Epithelial cell of alveolus of lung (primary cell): ENCODE measurements around the gene ZNF629. TPM values are rescaled to one million over a fixed set of nuclear protein-coding genes. Genes with fewer than 3 reads are reported as not detected.

ENCODE experiments used
- total RNA-seq: library from RNA; depleted of rRNA; stranded (reverse); fragments of >200 nt; gene quantifications from 2 replicates; pipeline ENCODE4 v1.2.1, GENCODE V29; 2015

The ZNF629 gene
- total RNA-seq = 12.2 and 32.1 TPM in 2 replicates

GRCh38 chr16:30786936-30787612 is at the start of gene ZNF629:
TSS of gene ZNF629 (minus strand) at chr16:30787205. CDS start at chr16:30784482, 2,723 bp downstream.

GRCh38 chr16:30761928-30762902 is 24.8 kb downstream of the ZNF629 start, which contains the start of the genes CFAP119 and RNF40:
TSS of gene CFAP119 (minus strand) at chr16:30762062. CDS start at chr16:30761748, 314 bp downstream.
TSS of gene RNF40 (plus strand) at chr16:30762322. CDS start at chr16:30762546, 224 bp downstream.

GRCh38 chr16:30747799-30748633 is 39.0 kb downstream of the ZNF629 start, which contains the start of gene PHKG2:
TSS of gene PHKG2 (plus strand) at chr16:30748425. CDS start at chr16:30748821, 396 bp downstream.

Other genes starting within 250 kb of the ZNF629 start
- 7.1 and 17.6 TPM in 2 replicates for gene ZNF764, start 228.8 kb downstream of the ZNF629 start, total RNA-seq
- 7.7 and 10.6 TPM in 2 replicates for gene ZNF688, start 215.5 kb downstream of the ZNF629 start, total RNA-seq
- 2.2 and 9.3 TPM in 2 replicates for gene ZNF785, start 201.5 kb downstream of the ZNF629 start, total RNA-seq
- 6.3 and 9.3 TPM in 2 replicates for gene ZNF689, start 176.8 kb downstream of the ZNF629 start, total RNA-seq
- gene PRR14, start 136.2 kb downstream of the ZNF629 start, total RNA-seq = 18.5 and 27.5 TPM in 2 replicates
- 28.4 and 40.0 TPM in 2 replicates for gene FBRS, start 128.8 kb downstream of the ZNF629 start, total RNA-seq
- gene SRCAP, start 88.0 kb downstream of the ZNF629 start, total RNA-seq = 14.7 and 25.2 TPM in 2 replicates
- 22.7 and 24.2 TPM in 2 replicates for gene PHKG2, start 38.8 kb downstream of the ZNF629 start, total RNA-seq
- 0.40 and 3.0 TPM in 2 replicates for gene CFAP119, start 25.1 kb downstream of the ZNF629 start, total RNA-seq
- 49.6 and 90.0 TPM in 2 replicates for gene RNF40, start 24.9 kb downstream of the ZNF629 start, total RNA-seq
- gene BCL7C, start 106.9 kb upstream of the ZNF629 start, total RNA-seq = 31.2 and 55.5 TPM in 2 replicates
- 3.4 and 5.2 TPM in 2 replicates for gene CTF1, start 109.4 kb upstream of the ZNF629 start, total RNA-seq
- gene FBXL19, start 136.4 kb upstream of the ZNF629 start, total RNA-seq = 21.2 and 26.6 TPM in 2 replicates
- gene ORAI3, start 161.9 kb upstream of the ZNF629 start, total RNA-seq = 39.7 and 90.1 TPM in 2 replicates
- 3.5 and 4.4 TPM in 2 replicates for gene SETD1A, start 170.5 kb upstream of the ZNF629 start, total RNA-seq
- gene HSD3B7, start 198.0 kb upstream of the ZNF629 start, total RNA-seq = 13.2 and 22.6 TPM in 2 replicates
- gene STX1B, start 223.4 kb upstream of the ZNF629 start, total RNA-seq = 0.91 and 7.0 TPM in 2 replicates
- 15.5 and 21.8 TPM in 2 replicates for gene STX4, start 246.4 kb upstream of the ZNF629 start, total RNA-seq